ENCODE results near the gene RPS8. TPM values are rescaled to one million over a fixed set of nuclear protein-coding genes. Genes with fewer than 3 reads are reported as not detected.
A peak's percentile ranks its signal among the peaks of the same experiment; 100 is the strongest.
"Not testable (repeated sequence)": the region's sequence is repeated elsewhere in the genome, so short reads cannot be mapped to it uniquely, and the experiment has no call there.

The RPS8 gene
- total RNA-seq, 1 donor from 2014 or later: 988 TPM

- H3K4me3 Mint-ChIP-seq (ENCODE audit: unreplicated experiment): no peak overlapping the region
- H3K36me3 Mint-ChIP-seq (ENCODE audit: unreplicated experiment): no peaks in the 10 kb centered on the region
- peaks cover 12% of the 10 kb centered on the region for H3K9me3 Mint-ChIP-seq (ENCODE audit: unreplicated experiment)
Observed at GRCh38 chr1:44735992-44736391, 39.3 kb upstream of the RPS8 start.

GRCh38 chr1:44738953-44739306, 36.4 kb upstream of the RPS8 start:
- Mint-ChIP-seq H3K27ac (ENCODE audit: unreplicated experiment) (peak overlapping the region; percentile 82), H3K4me3 (ENCODE audit: unreplicated experiment) (peak overlapping the region; percentile 97), H3K9me3 (ENCODE audit: unreplicated experiment) (peaks cover 11% of the 10 kb centered on the region)
- H3K4me1 Mint-ChIP-seq (ENCODE audit: low read depth, unreplicated experiment); H3K27me3 Mint-ChIP-seq (ENCODE audit: unreplicated experiment); H3K36me3 Mint-ChIP-seq (ENCODE audit: unreplicated experiment); DNase-seq: not testable (repeated sequence)

More at GRCh38 chr1:44735992-44736391, 39.3 kb upstream of the RPS8 start:
- peaks cover 4% of the 10 kb centered on the region for H3K4me1 Mint-ChIP-seq (ENCODE audit: low read depth, unreplicated experiment)
- TF ChIP-seq CTCF (IDR thresholded peaks at IDR 0.05; ENCODE audit: partially characterized antibody, unreplicated experiment): no peak
- peaks cover 4% of the 10 kb centered on the region for H3K27me3 Mint-ChIP-seq (ENCODE audit: unreplicated experiment)
- H3K27ac Mint-ChIP-seq (ENCODE audit: unreplicated experiment): no peak overlapping the region
- DNase-seq: no peak

GRCh38 chr1:44739307-44740178, 35.8 kb upstream of the RPS8 start, which contains the start of gene KIF2C:
Gene KIF2C (plus strand): TSS chr1:44739837. CDS start chr1:44739933, 96 bp downstream.
- TF ChIP-seq CTCF (IDR thresholded peaks at IDR 0.05; ENCODE audit: partially characterized antibody, unreplicated experiment): no peak

GRCh38 chr1:44740179-44740617, 35.1 kb upstream of the RPS8 start:
- Mint-ChIP-seq H3K27me3 (ENCODE audit: unreplicated experiment) (peaks cover 5% of the 10 kb centered on the region), H3K4me3 (ENCODE audit: unreplicated experiment) (peak overlapping the region; percentile 97), H3K4me1 (ENCODE audit: low read depth, unreplicated experiment) (peaks cover 4% of the 10 kb centered on the region), H3K27ac (ENCODE audit: unreplicated experiment) (peak overlapping the region; percentile 46), H3K36me3 (ENCODE audit: unreplicated experiment) (no peaks in the 10 kb centered on the region), H3K9me3 (ENCODE audit: unreplicated experiment) (peaks cover 11% of the 10 kb centered on the region)
- TF ChIP-seq CTCF (IDR thresholded peaks at IDR 0.05; ENCODE audit: partially characterized antibody, unreplicated experiment): no peak
- no peak for DNase-seq

More at GRCh38 chr1:44739307-44740178, 35.8 kb upstream of the RPS8 start, which contains the start of gene KIF2C:
- peaks cover 5% of the 10 kb centered on the region for H3K27me3 Mint-ChIP-seq (ENCODE audit: unreplicated experiment)
- peak within 1 kb of the TSS; percentile 82 for H3K27ac Mint-ChIP-seq (ENCODE audit: unreplicated experiment)
- peak; percentile 98 for DNase-seq
- peaks cover 4% of the 10 kb centered on the region for H3K4me1 Mint-ChIP-seq (ENCODE audit: low read depth, unreplicated experiment)
- H3K4me3 Mint-ChIP-seq (ENCODE audit: unreplicated experiment): peak within 1 kb of the TSS; percentile 97
- peaks cover 11% of the 10 kb centered on the region for H3K9me3 Mint-ChIP-seq (ENCODE audit: unreplicated experiment)
- no peaks in the 10 kb centered on the region for H3K36me3 Mint-ChIP-seq (ENCODE audit: unreplicated experiment)

GRCh38 chr1:44743211-44743610, 32.1 kb upstream of the RPS8 start:
- TF ChIP-seq CTCF (IDR thresholded peaks at IDR 0.05; ENCODE audit: partially characterized antibody, unreplicated experiment): no peak

More at GRCh38 chr1:44743211-44743610, 32.1 kb upstream of the RPS8 start:
- Mint-ChIP-seq H3K27me3 (ENCODE audit: unreplicated experiment) (peaks cover 2% of the 10 kb centered on the region), H3K9me3 (ENCODE audit: unreplicated experiment) (peaks cover 8% of the 10 kb centered on the region), H3K4me1 (ENCODE audit: low read depth, unreplicated experiment) (peaks cover 4% of the 10 kb centered on the region), H3K4me3 (ENCODE audit: unreplicated experiment) (no peak overlapping the region), H3K27ac (ENCODE audit: unreplicated experiment) (no peak overlapping the region), H3K36me3 (ENCODE audit: unreplicated experiment) (no peaks in the 10 kb centered on the region)
- no peak for DNase-seq

Data from glutamatergic neuron (in vitro differentiated cells).